ENCODE measurements around the gene IPO9.

Gene IPO9

DNA sequence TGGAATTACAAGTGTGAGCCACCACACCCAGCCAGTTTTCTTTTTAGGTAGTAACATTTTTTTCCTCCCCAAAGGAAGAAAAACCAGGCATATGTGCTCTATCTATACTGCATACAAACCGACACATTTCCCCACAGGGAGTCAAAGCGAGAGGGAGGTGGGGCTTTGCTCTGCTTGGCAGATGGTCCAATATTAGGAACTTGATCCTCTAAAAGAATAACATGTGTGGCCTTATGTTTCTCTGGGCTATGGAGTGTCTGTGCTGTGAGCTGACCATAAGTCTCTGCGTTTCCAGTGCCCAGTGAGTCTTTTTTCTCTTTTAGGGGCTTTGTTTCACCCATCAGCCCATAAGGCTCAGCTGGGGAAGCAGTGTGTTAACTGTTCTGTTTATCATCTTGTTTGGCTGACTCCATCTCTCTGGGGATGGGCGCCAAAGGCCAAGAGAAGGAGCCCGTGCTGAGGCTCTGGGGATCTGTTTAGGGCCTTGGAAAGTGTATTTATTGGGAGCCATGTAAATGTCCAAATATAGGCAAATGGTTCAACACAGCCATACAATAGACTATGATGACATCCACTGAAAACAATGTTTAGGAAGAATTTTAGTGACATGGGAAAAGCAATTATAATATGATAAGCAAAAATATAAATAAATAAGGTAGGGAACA lies 97.2 kb downstream of the IPO9 start:
- TF ChIP-seq, protein P1, sequence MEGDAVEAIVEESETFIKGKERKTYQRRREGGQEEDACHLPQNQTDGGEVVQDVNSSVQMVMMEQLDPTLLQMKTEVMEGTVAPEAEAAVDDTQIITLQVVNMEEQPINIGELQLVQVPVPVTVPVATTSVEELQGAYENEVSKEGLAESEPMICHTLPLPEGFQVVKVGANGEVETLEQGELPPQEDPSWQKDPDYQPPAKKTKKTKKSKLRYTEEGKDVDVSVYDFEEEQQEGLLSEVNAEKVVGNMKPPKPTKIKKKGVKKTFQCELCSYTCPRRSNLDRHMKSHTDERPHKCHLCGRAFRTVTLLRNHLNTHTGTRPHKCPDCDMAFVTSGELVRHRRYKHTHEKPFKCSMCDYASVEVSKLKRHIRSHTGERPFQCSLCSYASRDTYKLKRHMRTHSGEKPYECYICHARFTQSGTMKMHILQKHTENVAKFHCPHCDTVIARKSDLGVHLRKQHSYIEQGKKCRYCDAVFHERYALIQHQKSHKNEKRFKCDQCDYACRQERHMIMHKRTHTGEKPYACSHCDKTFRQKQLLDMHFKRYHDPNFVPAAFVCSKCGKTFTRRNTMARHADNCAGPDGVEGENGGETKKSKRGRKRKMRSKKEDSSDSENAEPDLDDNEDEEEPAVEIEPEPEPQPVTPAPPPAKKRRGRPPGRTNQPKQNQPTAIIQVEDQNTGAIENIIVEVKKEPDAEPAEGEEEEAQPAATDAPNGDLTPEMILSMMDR (IDR thresholded peaks at IDR 0.05; ENCODE audit: extremely low read depth, missing control alignments): no peak
- no peak for DNase-seq (ENCODE audit: low spot score)

- no peak for DNase-seq (ENCODE audit: low spot score)
- TF ChIP-seq, protein P1 (IDR thresholded peaks at IDR 0.05; ENCODE audit: extremely low read depth, missing control alignments): no peak
These were observed 99.3 kb downstream of the IPO9 start for GRCh38 chr1:201928266-201928665.

GRCh38 chr1:201930137-201930536 lies 101.2 kb downstream of the IPO9 start:
- no peak for DNase-seq (ENCODE audit: low spot score)
- TF ChIP-seq, protein P1 (IDR thresholded peaks at IDR 0.05; ENCODE audit: extremely low read depth, missing control alignments): no peak

DNA sequence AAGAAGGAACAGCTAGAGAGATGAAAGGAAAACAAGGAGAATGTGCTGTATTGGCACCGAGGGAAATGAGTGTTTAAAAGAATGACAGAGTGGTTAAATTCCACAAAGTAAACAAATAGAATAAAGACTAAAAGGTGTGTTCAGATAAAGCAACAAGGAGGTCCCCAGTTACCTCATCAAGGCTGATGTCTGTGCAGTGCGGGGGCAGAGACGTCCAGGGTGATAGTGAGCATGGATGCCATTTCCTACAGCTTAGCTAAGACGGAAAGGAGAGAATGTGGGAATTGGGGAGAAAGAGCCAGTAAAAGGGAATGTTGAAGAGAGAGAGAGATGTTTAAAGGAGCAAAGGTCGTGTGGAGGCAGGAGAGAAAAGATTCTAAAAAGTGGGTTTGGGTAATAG lies 101.8 kb downstream of the IPO9 start:
- no peak for DNase-seq (ENCODE audit: low spot score)
- TF ChIP-seq, protein P1 (IDR thresholded peaks at IDR 0.05; ENCODE audit: extremely low read depth, missing control alignments): no peak
